Stimulated activated CD8-positive, alpha-beta memory T cell treated with anti-CD3 and anti-CD28 coated beads, Interleukin-2, amount 100 ng/mL, for 48 hours (primary cell): Measurements from ENCODE around the gene ODF2L.

Experiments used
- DNase-seq, 2 donors: peaks; one replicate each; pipeline ENCODE4 v3.0.0-alpha.2; 2020; ENCODE audit warnings: low read depth in 2 of 2

ODF2L gene

GRCh38 chr1:86395751-86396497 lies at the start of gene ODF2L:
TSS of gene ODF2L (minus strand) at chr1:86396323. CDS start at chr1:86387027, 9,296 bp downstream.
- DNase-seq: peak; percentile 78 to 82

- DNase-seq: no peak
Measured at GRCh38 chr1:86445919-86446318, 49.8 kb upstream of the ODF2L start.

GRCh38 chr1:86441997-86442396 lies 45.9 kb upstream of the ODF2L start:
- no peak for DNase-seq

GRCh38 chr1:86441581-86441980 lies 45.5 kb upstream of the ODF2L start:
- no peak for DNase-seq

- no peak for DNase-seq
Measured at GRCh38 chr1:86436041-86436440, 39.9 kb upstream of the ODF2L start.

GRCh38 chr1:86435327-86435726 lies 39.2 kb upstream of the ODF2L start:
- DNase-seq: no peak

GRCh38 chr1:86434059-86434458 lies 37.9 kb upstream of the ODF2L start:
- no peak for DNase-seq

GRCh38 chr1:86430376-86430775 lies 34.3 kb upstream of the ODF2L start:
- no peak for DNase-seq

- DNase-seq: no peak
Measured at GRCh38 chr1:86429835-86430234, 33.7 kb upstream of the ODF2L start.

GRCh38 chr1:86429122-86429725 lies 33.1 kb upstream of the ODF2L start:
- DNase-seq: no peak

GRCh38 chr1:86423873-86424272 lies 27.8 kb upstream of the ODF2L start, which contains the start of gene CLCA2:
TSS of gene CLCA2 (plus strand) at chr1:86424171. CDS start at chr1:86424248, 77 bp downstream.
- DNase-seq: no peak

- DNase-seq: no peak
Measured at GRCh38 chr1:86423473-86423872, 27.4 kb upstream of the ODF2L start.

- no peak for DNase-seq
Measured at GRCh38 chr1:86421601-86422280, 25.6 kb upstream of the ODF2L start.

- no peak for DNase-seq
Measured at GRCh38 chr1:86419277-86419903, 23.3 kb upstream of the ODF2L start.

- no peak for DNase-seq
Measured at GRCh38 chr1:86416343-86416742, 20.2 kb upstream of the ODF2L start.

GRCh38 chr1:86410879-86411278 lies 14.8 kb upstream of the ODF2L start:
- DNase-seq: no peak

GRCh38 chr1:86409416-86410021 lies 13.4 kb upstream of the ODF2L start:
- DNase-seq: no peak

GRCh38 chr1:86396498-86396890 lies 371 bp upstream of the ODF2L start:
- DNase-seq: no peak

- DNase-seq: no peak
Measured at GRCh38 chr1:86394416-86394815, 1.7 kb downstream of the ODF2L start.

GRCh38 chr1:86389307-86389706 lies 6.8 kb downstream of the ODF2L start:
- DNase-seq: no peak

- DNase-seq: no peak
Measured at GRCh38 chr1:86388777-86389176, 7.3 kb downstream of the ODF2L start.
